GM21717 (cell line): Measurements from ENCODE around the gene CERS6.
A peak's percentile ranks its signal among the peaks of the same experiment; 100 is the strongest.
"Not testable (repeated sequence)": the region's sequence is repeated elsewhere in the genome, so short reads cannot be mapped to it uniquely, and the experiment has no call there.

Experiments
- ATAC-seq: cut with Tn5 transposase; IDR thresholded peaks from one replicate; pipeline ENCODE4 v1.9.1; 2021; ENCODE audit warnings: mild to moderate bottlenecking, moderate library complexity; ENCODE audit not compliant: unreplicated experiment

The CERS6 gene

GRCh38 chr2:168753765-168754329 lies 297.8 kb downstream of the CERS6 start:
- ATAC-seq, result no peak

GRCh38 chr2:168757223-168757622 lies 301.2 kb downstream of the CERS6 start:
- no peak for ATAC-seq

- peak; percentile 80 for ATAC-seq
Measured at GRCh38 chr2:168758970-168759820, 303.1 kb downstream of the CERS6 start.

GRCh38 chr2:168765401-168765800 lies 309.3 kb downstream of the CERS6 start:
- no peak for ATAC-seq

- no peak for ATAC-seq
Measured at GRCh38 chr2:168766600-168766999, 310.5 kb downstream of the CERS6 start.

- no peak for ATAC-seq
Measured at GRCh38 chr2:168767258-168767657, 311.2 kb downstream of the CERS6 start.

GRCh38 chr2:168768357-168768756 lies 312.3 kb downstream of the CERS6 start:
- not testable (repeated sequence) for ATAC-seq

GRCh38 chr2:168770796-168771195 lies 314.7 kb downstream of the CERS6 start:
- no peak for ATAC-seq

GRCh38 chr2:168772704-168773103 lies 316.6 kb downstream of the CERS6 start:
- no peak for ATAC-seq

- no peak for ATAC-seq
Measured at GRCh38 chr2:168773128-168773527, 317.1 kb downstream of the CERS6 start.

- ATAC-seq, result peak; percentile 67
Measured at GRCh38 chr2:168773719-168774521, 317.8 kb downstream of the CERS6 start.

- no peak for ATAC-seq
Measured at GRCh38 chr2:168775837-168776236, 319.8 kb downstream of the CERS6 start.

- no peak for ATAC-seq
Measured at GRCh38 chr2:168780669-168781071, 324.6 kb downstream of the CERS6 start.

GRCh38 chr2:168781191-168781817 lies 325.2 kb downstream of the CERS6 start:
- no peak for ATAC-seq

GRCh38 chr2:168782271-168782670 lies 326.2 kb downstream of the CERS6 start:
- ATAC-seq, result no peak

- ATAC-seq, result no peak
Measured at GRCh38 chr2:168784993-168785392, 328.9 kb downstream of the CERS6 start.

- no peak for ATAC-seq
Measured at GRCh38 chr2:168787098-168787781, 331.2 kb downstream of the CERS6 start.

GRCh38 chr2:168787782-168788376 lies 331.8 kb downstream of the CERS6 start:
- no peak for ATAC-seq

GRCh38 chr2:168789776-168790175 lies 333.7 kb downstream of the CERS6 start:
- no peak for ATAC-seq

GRCh38 chr2:168790226-168790902 lies 334.3 kb downstream of the CERS6 start:
- no peak for ATAC-seq
